ENCODE results near the gene VWA5A.

- TF ChIP-seq CTCF (IDR thresholded peaks at IDR 0.05) (no peak), POLR2AphosphoS5 (IDR thresholded peaks at IDR 0.05; ENCODE audit: low read depth, low read length) (no peak), REST (IDR thresholded peaks at IDR 0.05; ENCODE audit: insufficient read depth in 1 of 2, low read depth in 2 of 2, low read length in 1 of 2) (no peak), SIN3A (IDR thresholded peaks at IDR 0.05; ENCODE audit: borderline replicate concordance, insufficient read depth, low read depth, low read length) (no peak)
Measured at GRCh38 chr11:124120891-124121290, 5.6 kb downstream of the VWA5A start.

Measured in Panc1 (cell line).